Calu3 (cell line): ENCODE results near the gene GJB4. TPM values are rescaled to one million over a fixed set of nuclear protein-coding genes. Genes with fewer than 3 reads are reported as not detected.
A peak's percentile ranks its signal among the peaks of the same experiment; 100 is the strongest.

Experiments
- BruUV-seq: library from RNA; stranded (reverse); fragments of 400-500 nt; replicated peaks from 2 replicates; lab custom pipeline; 2021; lab: Mats Ljungman, UMichigan
- CTCF ChIA-PET: fragments of 300-600 bp; sonication (Branson Sonifier 250); formaldehyde crosslinking; loops from one replicate; lab custom pipeline; 2022; ENCODE audit warnings: antibody characterized with exemption; lab: Charles Lee
- DNase-seq: peaks from one replicate; pipeline ENCODE4 v3.0.0; 2022
- H3K27ac Mint-ChIP-seq: one replicate; pipeline ENCODE4 v1.8.0; 2022; ENCODE audit warnings: mixed read lengths; ENCODE audit not compliant: unreplicated experiment
- H3K27me3 Mint-ChIP-seq: one replicate; pipeline ENCODE4 v1.8.0; 2022; ENCODE audit warnings: mixed read lengths; ENCODE audit not compliant: unreplicated experiment
- H3K36me3 Mint-ChIP-seq: one replicate; pipeline ENCODE4 v1.8.0; 2022; ENCODE audit warnings: mild to moderate bottlenecking, moderate library complexity, mixed read lengths; ENCODE audit not compliant: insufficient read depth, unreplicated experiment
- H3K4me1 Mint-ChIP-seq: one replicate; pipeline ENCODE4 v1.8.0; 2022; ENCODE audit warnings: mild to moderate bottlenecking, low read depth, mixed read lengths; ENCODE audit not compliant: unreplicated experiment
- H3K4me3 Mint-ChIP-seq: one replicate; pipeline ENCODE4 v1.8.0; 2022; ENCODE audit warnings: mild to moderate bottlenecking, low read depth, moderate library complexity, mixed read lengths; ENCODE audit not compliant: unreplicated experiment
- H3K9me3 Mint-ChIP-seq: one replicate; pipeline ENCODE4 v1.8.0; 2022; ENCODE audit warnings: low read depth, mixed read lengths; ENCODE audit not compliant: unreplicated experiment
- CTCF ChIP-seq: fragments of 200-600 bp; IDR thresholded peaks from one replicate; pipeline ENCODE4 v1.8.0; 2022; ENCODE audit warnings: antibody characterized with exemption; ENCODE audit not compliant: unreplicated experiment
- intact Hi-C: fragments of 100-400 bp; cut with micrococcal nuclease; formaldehyde crosslinking; loops from one replicate; pipeline ENCODE4 v1.10.0; 2022; ENCODE audit not compliant: unreplicated experiment
- total RNA-seq: library from RNA; stranded (reverse); gene quantifications from 2 replicates; pipeline ENCODE4 v1.2.3, GENCODE V29; 2022

GJB4 gene
- total RNA-seq, 1 experiment from 2014 or later = 2.5 TPM

GRCh38 chr1:34761176-34761761 is 1.7 kb downstream of the GJB4 start:
- H3K9me3 Mint-ChIP-seq = no peaks in the 10 kb centered on the region
- no peak overlapping the region for H3K4me3 Mint-ChIP-seq
- CTCF ChIA-PET = interaction anchor here (1.2 kb wide), 1 partner anchor 18 kb away, joined by 3 read pairs; no protein-coding TSS in a partner anchor
- TSS peak; percentile 6 for BruUV-seq
- H3K36me3 Mint-ChIP-seq = peaks cover 10% of the 10 kb centered on the region
- H3K27ac Mint-ChIP-seq = no peak overlapping the region
- no peak for TF ChIP-seq CTCF
- no peak for DNase-seq
- no peaks in the 10 kb centered on the region for H3K27me3 Mint-ChIP-seq
- intact Hi-C loops = no loop called here
- peaks cover 31% of the 10 kb centered on the region for H3K4me1 Mint-ChIP-seq

GRCh38 chr1:34761776-34762307 is 2.3 kb downstream of the GJB4 start:
- no peaks in the 10 kb centered on the region for H3K27me3 Mint-ChIP-seq
- no peak overlapping the region for H3K27ac Mint-ChIP-seq
- no peak overlapping the region for H3K4me3 Mint-ChIP-seq
- H3K36me3 Mint-ChIP-seq = peaks cover 10% of the 10 kb centered on the region
- no peak for DNase-seq
- TF ChIP-seq CTCF = no peak
- H3K9me3 Mint-ChIP-seq = no peaks in the 10 kb centered on the region
- CTCF ChIA-PET = interaction anchor here (1.3 kb wide), 1 partner anchor 78 kb away, joined by 3 read pairs; no protein-coding TSS in a partner anchor
- intact Hi-C loops = loop anchor here (2.0 kb wide), 1 partner anchor 19 kb away; the partner anchor contains the start of gene GJB3
- BruUV-seq = no TSS peak
- peaks cover 31% of the 10 kb centered on the region for H3K4me1 Mint-ChIP-seq

GRCh38 chr1:34762474-34763141 is 3.1 kb downstream of the GJB4 start:
- H3K27ac Mint-ChIP-seq = no peak overlapping the region
- no peaks in the 10 kb centered on the region for H3K27me3 Mint-ChIP-seq
- H3K4me3 Mint-ChIP-seq = peak overlapping the region; percentile 37
- H3K4me1 Mint-ChIP-seq = peaks cover 31% of the 10 kb centered on the region
- no peak for TF ChIP-seq CTCF
- no peaks in the 10 kb centered on the region for H3K9me3 Mint-ChIP-seq
- H3K36me3 Mint-ChIP-seq = peaks cover 10% of the 10 kb centered on the region
- intact Hi-C loops = loop anchor here (2.0 kb wide), 1 partner anchor 18 kb away; the partner anchor contains the start of gene GJB3
- CTCF ChIA-PET = interaction anchor here (0.7 to 1.3 kb wide), 3 partner anchors 20 to 78 kb away, joined by 3 to 6 read pairs (median 5); no protein-coding TSS in a partner anchor
- BruUV-seq = no TSS peak
- DNase-seq = peak; percentile 45

DNA sequence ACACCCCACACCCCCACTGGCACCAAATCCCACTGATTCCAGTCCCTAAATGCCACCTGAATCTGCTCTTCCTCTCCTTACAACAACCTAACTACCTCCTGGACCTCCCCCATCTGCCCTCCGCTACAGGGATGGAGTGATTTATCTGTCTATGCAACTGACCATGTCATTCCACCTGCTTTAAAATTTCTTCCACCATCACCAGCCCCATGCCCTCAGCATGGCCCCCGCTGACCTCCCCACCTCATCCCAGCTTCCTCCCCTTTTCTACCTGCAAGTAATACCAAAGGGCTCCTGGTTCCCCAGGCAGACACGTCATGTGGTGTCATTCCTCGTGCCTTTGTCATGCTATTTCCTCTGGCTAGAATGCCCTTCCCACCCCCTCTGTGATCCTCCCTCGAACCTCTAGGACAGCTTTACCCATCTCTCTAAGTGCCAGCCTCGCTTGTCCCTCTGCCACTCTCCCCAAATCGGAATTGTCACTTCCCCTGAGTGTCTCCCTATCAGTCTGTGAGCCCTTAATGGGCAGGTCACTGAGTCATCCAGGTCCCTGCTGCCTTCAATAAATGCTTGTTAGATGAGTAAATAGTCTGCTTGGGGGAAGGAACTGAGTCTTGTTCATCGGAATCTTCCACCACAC is 3.7 kb downstream of the GJB4 start:
- Mint-ChIP-seq H3K27me3 (no peaks in the 10 kb centered on the region), H3K9me3 (no peaks in the 10 kb centered on the region), H3K4me1 (peaks cover 31% of the 10 kb centered on the region), H3K36me3 (peaks cover 10% of the 10 kb centered on the region), H3K4me3 (peak overlapping the region; percentile 37), H3K27ac (no peak overlapping the region)
- DNase-seq = peak; percentile 53
- intact Hi-C loops = loop anchor here (2.0 kb wide), 1 partner anchor 18 kb away; the partner anchor contains the start of gene GJB3
- CTCF ChIA-PET = interaction anchor here (0.7 to 1.3 kb wide), 3 partner anchors 21 to 79 kb away, joined by 3 to 6 read pairs (median 5); no protein-coding TSS in a partner anchor
- BruUV-seq = no TSS peak
- no peak for TF ChIP-seq CTCF
